NCI-H2029 treated with DMSO at 0.1 percent for 48 hours (cell line): ENCODE data around the gene PPP1R12C.

Source experiments
- DNase-seq: peaks from one replicate; lab custom pipeline; 2025; lab: John Stamatoyannopoulos, UW

Gene PPP1R12C

GRCh38 chr19:55146705-55147273 is 29.4 kb upstream of the PPP1R12C start:
- no peak for DNase-seq

DNA sequence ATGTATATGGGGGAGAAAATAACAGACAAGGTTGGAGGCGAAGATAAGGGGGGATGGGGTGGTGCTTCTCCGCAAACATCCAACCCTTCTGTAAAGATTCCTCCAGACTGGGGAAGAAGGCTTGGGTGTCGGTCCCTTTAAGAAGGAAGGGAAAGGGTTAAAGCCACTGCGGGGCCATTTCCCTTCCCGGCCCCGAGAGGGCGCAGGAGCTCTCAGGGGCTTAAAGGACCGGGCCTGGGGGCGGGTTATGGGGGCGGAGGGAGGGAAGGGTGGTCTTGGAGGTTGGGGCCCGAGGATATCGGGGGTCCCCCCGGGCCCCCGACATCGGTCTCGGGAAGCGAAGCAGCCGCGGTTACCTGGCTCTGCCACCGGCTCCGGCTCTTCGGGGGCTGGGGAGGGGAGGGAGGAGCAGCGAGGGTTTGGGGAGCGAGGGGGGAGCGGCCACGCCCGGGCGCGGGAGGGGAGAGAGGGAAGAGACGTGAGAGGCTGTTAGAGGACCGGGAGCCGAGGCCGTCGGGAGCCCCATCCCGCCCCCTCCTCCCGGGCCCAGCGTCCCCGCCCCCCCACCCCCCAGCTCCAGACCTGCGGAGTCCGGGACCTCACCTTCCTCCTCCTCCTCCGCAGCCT is 28.8 kb upstream of the PPP1R12C start:
- DNase-seq = no peak

DNA sequence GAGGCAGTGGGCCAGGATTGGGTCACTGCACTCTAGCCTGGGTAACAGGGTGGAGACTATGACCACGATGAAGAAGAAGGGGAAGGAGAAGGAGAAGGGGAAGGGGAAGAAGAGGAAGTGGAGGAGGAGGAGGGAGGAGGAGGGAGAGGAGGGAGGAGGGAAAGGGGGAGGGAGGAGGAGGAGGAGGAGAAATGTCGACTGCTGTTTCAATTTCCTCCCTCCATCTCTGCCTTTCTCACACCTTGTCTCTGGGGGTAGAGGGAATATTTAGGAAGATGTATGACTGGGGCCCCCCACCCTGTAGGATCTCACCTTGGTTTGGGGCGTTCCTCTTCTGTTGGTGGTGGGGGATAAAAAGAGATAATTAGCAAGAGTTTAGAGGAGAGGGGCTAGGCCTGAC is 27.8 kb upstream of the PPP1R12C start:
- DNase-seq = no peak

DNA sequence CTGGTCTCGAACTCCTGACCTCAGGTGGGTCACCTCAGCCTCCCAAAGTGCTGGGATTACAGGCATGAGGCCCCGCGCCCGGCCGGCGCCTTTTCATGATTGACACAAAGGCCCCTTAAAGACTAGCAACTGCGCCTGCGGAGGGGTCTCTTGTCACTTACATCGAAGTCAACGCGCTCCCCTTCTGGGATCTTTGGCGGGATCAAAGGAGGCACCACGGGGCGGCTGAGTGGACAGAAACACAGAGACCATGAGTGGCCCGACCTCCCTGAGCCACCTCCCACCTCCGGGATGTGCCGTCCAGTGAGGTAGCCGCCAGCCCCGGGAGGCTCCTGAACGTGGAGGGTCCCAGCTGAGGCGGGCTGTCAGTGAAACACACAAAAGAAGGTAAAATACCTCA is 24.3 kb upstream of the PPP1R12C start:
- DNase-seq = no peak

DNA sequence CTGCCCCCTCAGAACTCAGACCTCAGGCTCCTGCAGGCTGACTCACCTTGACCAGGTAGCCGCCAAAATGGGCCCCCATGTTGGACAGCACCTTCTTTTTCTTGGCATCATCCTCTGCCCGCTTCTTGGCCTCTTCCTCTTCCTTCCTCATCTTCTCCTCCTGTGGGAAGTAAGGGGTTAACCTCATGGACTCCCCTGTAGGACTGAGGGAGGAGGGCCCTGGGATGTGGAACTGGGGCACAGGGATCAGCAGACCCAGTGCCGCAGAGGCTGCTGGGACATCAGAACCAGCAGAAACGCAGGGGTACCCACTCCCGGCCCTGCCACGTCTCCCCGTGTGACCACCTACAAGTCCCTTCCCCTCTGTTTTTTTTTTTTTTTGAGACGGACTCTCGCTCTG is 20.5 kb upstream of the PPP1R12C start:
- no peak for DNase-seq

- no peak for DNase-seq
Observed at GRCh38 chr19:55136399-55137102, 19.1 kb upstream of the PPP1R12C start.

DNA sequence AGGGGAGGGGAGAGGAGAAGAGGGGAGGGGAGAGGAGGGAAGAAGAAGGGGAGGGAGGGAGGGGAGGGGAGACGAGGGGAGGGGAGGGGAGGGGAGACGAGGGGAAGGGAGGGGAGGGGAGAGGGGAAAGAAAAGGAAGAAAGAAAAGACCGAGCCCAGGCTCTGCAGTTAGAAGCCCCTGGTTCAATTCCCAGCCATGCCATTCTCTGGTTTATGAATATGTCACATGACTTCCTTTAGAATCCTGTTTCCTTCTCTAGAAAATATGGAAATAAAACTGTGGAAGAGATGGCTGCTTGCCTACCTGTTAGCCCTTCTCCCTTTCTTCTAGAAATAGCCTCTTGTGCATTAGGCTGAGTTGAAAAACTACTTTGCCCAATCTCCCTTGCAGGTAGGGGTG is 17.3 kb upstream of the PPP1R12C start:
- no peak for DNase-seq

DNA sequence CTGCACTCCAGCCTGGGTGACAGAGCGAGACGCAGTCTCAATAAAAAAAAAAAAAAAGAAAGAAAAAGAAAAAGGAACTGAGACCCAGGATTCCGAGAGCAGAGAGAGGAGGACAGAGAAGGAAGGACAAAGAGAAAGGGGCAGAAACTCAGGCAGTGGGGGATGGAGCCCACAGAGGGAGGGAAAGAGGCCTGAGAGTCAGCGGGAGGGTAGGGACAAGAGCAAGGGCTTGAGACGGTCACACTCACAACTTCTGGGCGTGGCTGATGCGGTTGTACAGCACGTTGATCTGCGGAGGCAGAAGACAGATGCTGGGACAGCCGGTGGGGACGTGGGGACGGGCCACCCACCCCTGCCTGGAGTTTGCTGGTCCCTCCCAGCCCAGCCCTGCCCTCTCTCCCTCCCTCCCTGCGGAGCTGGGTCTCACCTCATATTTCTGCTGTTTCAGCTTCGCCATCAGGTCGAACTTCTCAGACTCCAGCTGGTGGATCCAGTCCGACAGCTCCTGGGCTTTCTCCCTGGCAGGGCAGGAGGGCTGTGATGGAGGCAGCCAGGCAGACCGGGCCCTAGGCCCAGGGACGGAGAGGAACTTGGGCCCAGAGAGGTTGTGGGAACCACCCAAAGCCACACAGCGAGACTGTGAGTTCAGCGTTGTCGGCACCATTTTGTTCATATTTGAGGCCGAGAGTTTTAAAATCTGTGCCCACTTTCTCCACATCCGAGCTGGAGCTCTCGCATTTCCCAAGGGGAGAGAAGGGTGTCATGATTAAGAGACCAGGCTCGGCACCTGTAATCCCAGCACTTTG is 16.4 kb upstream of the PPP1R12C start:
- DNase-seq = no peak

DNA sequence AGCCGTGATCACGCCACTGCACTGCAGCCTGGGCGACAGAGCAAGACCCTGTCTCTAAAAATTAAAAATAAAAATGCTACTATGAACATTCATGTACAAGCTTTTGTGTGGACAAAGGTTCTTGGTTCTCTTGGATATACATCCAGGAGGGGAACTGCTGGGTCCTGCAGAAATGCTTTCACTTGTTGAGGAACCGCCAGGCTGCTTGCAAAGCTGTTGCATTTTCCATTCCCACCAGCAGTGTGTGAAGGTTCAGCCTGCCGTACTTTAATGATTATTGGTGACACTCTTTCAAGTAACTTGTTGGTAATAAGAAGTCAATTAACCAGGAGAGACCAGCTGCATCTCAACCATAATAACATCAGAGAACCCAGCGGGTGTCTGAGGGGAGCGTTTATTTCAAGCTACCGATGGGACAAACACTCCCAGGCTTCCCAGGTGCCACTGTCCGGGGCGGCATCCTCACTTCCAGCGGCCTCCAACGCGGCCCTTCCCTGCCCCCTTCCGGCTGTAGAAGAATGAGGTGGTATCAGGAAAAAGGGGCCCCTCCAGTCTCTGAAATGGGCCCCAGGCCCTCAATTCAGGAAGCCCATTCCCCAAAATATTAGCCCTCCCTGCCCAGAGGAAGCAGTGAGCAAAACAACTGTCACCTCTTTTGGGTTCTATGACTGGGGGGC is 15.2 kb upstream of the PPP1R12C start:
- DNase-seq = no peak

GRCh38 chr19:55131421-55131820 is 14.0 kb upstream of the PPP1R12C start:
- no peak for DNase-seq

DNA sequence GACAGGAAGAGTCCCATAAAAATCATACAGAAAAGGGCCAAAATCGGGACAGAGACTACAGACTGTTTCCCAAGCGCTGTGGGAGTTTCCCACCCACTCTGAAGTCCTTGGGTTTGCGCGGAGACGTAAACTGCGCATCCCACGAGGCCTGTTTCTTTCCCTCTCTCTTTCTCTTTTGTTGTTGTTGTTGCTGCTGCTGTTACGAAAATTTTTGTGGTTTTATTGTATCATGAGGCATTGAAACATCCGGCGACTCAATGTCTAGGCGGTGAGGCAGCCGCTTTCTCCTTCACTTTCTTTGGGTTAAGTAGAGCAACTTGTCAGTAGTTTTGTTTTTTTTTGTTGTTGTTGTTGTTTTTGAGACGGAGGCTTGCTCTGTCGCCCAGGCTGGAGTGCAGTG is 1.6 kb upstream of the PPP1R12C start:
- no peak for DNase-seq

- no peak for DNase-seq
Observed at GRCh38 chr19:55118401-55118991, 1.1 kb upstream of the PPP1R12C start.

DNA sequence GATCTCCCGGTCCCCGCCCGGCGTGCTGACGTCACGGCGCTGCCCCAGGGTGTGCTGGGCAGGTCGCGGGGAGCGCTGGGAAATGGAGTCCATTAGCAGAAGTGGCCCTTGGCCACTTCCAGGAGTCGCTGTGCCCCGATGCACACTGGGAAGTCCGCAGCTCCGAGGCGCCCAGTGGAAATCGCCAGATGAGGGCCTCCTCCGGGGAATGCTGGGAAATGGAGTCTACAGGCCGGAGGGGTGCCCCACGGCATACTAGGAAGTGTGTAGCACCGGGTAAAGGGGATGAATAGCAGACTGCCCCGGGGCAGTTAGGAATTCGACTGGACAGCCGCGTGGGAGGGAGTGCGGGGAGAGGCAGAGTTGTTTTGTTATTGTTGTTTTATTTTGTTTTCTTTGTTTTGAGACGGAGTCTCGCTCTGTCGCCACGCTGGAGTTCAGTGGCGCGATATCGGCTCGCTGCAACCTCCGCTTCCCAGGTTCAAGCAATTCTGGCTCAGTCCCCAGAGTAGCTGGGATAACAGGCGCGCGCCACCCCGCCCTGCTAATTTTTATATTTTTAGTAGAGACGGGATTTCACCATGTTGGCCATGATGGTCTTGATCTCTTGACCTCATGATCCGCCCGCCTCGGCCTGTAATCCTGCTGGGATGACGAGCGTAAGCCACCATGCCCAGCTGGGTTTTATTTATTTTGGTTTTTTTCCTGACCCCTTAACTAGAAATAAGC is 390 bp upstream of the PPP1R12C start:
- peak; percentile 89 for DNase-seq

DNA sequence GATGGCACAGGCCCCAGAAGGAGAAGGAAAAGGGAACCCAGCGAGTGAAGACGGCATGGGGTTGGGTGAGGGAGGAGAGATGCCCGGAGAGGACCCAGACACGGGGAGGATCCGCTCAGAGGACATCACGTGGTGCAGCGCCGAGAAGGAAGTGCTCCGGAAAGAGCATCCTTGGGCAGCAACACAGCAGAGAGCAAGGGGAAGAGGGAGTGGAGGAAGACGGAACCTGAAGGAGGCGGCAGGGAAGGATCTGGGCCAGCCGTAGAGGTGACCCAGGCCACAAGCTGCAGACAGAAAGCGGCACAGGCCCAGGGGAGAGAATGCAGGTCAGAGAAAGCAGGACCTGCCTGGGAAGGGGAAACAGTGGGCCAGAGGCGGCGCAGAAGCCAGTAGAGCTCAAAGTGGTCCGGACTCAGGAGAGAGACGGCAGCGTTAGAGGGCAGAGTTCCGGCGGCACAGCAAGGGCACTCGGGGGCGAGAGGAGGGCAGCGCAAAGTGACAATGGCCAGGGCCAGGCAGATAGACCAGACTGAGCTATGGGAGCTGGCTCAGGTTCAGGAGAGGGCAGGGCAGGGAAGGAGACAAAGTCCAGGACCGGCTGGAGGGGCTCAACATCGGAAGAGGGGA is 1.1 kb downstream of the PPP1R12C start:
- DNase-seq = no peak

GRCh38 chr19:55115446-55116065 is 1.9 kb downstream of the PPP1R12C start:
- no peak for DNase-seq

- DNase-seq = no peak
Observed at GRCh38 chr19:55114566-55115145, 2.8 kb downstream of the PPP1R12C start.

GRCh38 chr19:55113570-55114039 is 3.8 kb downstream of the PPP1R12C start:
- DNase-seq = no peak

DNA sequence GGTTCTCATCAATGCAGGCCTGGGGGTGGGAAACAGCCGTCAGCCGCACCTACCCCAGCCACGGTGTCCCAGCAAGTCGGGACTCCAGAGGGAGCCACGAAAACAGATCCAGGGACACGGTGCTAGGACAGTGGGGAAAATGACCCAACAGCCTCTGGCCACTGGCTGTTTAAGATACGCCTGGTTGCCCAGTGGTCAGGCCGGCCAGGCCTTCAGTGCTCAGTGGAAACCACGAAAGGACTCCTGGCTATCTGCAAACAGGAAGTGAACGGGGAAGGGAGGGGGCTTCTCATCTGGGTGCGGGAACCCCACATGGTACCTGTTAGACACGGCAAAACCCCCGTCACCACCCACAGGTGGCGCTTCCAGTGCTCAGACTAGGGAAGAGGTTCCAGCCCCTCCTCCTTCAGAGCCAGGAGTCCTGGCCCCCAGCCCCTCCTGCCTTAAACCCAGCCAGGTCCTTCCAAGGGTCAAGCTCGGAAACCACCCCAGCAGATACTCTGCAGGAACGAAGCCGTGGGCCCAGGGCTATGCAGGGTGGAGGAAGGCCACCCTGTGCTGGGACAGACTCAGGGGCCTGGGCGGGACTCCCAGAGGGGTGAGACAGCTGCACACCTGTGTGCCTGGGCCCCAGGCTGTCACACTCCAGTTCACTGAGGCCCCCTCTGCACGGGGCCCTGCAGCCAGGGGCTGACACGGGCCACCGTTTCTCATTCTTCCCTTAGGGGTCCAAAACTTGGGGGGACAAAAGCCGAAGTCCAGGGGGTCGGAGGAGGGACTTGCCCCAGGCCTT is 4.5 kb downstream of the PPP1R12C start:
- DNase-seq = no peak

DNA sequence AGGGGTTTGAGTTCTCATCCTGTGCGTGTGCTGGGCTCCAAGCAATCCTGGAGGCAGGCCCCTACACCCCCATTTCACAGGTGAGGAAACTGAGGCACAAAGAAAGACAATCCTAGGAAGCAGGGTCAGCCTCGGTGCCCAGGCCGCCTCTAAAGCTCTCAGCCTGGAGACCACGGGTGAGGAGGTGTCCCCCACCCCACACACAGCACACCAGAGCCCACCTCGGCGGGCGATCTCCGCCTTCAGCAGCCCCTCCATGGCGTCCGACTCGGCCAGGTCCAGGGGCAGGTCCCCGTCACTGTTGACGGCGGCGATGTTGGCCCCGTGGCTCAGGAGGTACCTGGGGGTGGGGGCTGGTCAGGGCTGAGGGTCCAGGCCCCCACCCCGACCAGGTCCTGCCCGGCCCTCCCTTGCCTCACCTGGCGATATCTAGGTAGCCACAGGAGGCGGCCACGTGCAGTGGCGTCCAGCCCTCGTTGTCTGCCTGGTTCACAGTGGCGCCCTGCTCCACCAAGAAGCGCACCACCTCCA is 5.1 kb downstream of the PPP1R12C start:
- no peak for DNase-seq
